Pancreas (tissue), 10 donors: ENCODE results near the gene TRIO. TPM values are rescaled to one million over a fixed set of nuclear protein-coding genes. Genes with fewer than 3 reads are reported as not detected.

Experiments
- ATAC-seq, 4 donors: fragments of 200-7000 bp; cut with Tn5 transposase; one replicate each; pipeline versions ENCODE4 v1.8.0 to v1.9.1; 2020; ENCODE audit warnings: mild to moderate bottlenecking in 4 of 4, moderate library complexity in 4 of 4
- DNase-seq, 6 donors: peaks; one replicate each; pipeline ENCODE4 v3.0.0-alpha.2; 2020
- FAIRE-seq: peaks from 2 replicates; lab custom pipeline; 2012; peaks lifted over from hg19 to GRCh38; lab: Jason Lieb, UNC
- H3K27ac ChIP-seq, 4 donors: fragments of 200-600 bp; sonication (generic); 1 replicate in 3 of 4; 2 replicates in 1 of 4; pipeline versions ENCODE4 v1.5.0 to v1.8.0; 2020
- H3K27me3 ChIP-seq, 4 donors: fragments of 200-600 bp; one replicate each; pipeline ENCODE4 v1.8.0; 2021
- H3K36me3 ChIP-seq, 3 donors: fragments of 200-600 bp; sonication (generic) in 1 of 3; one replicate each; pipeline versions ENCODE4 v1.5.0 to v1.8.0; 2020 to 2021
- H3K4me1 ChIP-seq, 3 donors: fragments of 200-600 bp; one replicate each; pipeline ENCODE4 v1.8.0; 2021
- H3K4me3 ChIP-seq, 4 donors: fragments of 200-600 bp; sonication (generic) in 2 of 4; one replicate each; pipeline versions ENCODE4 v1.5.0 to v1.8.0; 2020 to 2021
- H3K9me3 ChIP-seq, 4 donors: fragments of 200-600 bp; one replicate each; pipeline ENCODE4 v1.8.0; 2021
- WGBS, 2 donors: extraction: QIAGEN DNeasy Blood & Tissue Kit; methylation state at CpG; one replicate each; pipeline ENCODE4 v1.1.7; 2013; 5-methylcytosine and 5-hydroxymethylcytosine counted together
- intact Hi-C, 3 donors: fragments of 100-400 bp; cut with DNase I; formaldehyde crosslinking; loops; one replicate each; pipeline versions ENCODE4 v1.11.1 to v1.14.2; 2022
- polyA plus RNA-seq, 2 donors: library from polyadenylated mRNA; stranded (reverse); fragments of 200-250 nt; gene quantifications; one replicate each; pipeline ENCODE4 v1.2.3, GENCODE V29; 2013
- total RNA-seq, 6 donors: library from RNA; stranded (reverse); fragmentation: NEBNext Ultra II Directional in 4 of 6; extraction: Animal tissue kit (Norgen Biotek cat#: 25700) in 4 of 6; gene quantifications; one replicate each; pipeline versions ENCODE4 v1.2.1 to v1.2.4, GENCODE V29; 2021 to 2023
- TF ChIP-seq, protein P1 (sequence below), 4 donors: fragments of 200-600 bp; sonication (generic) in 3 of 4; IDR thresholded peaks; one replicate each; pipeline versions ENCODE4 v1.5.0 to v1.8.0; 2021; ENCODE audit warnings: antibody characterized with exemption in 4 of 4
- donor health status: healthy with polysubstance abuse.
- donor health status: DM: no; HTN: no; CAD: no; lungs with moderate emphysema.
- donor health status: DM: no; HTN: no; CAD: no.
- donor health status: control.
- donor health status: control.
- donor health status: Bipolar disorder and iron deficiency.
- donor health status: DM: yes; HTN: yes; CAD: no.
- donor health status: DM: no; HTN: no; CAD: no.
- donor health status: DM: no; HTN: no; CAD: no.
- donor health status: DM: yes; HTN: yes; CAD: no.

Gene TRIO
- total and polyA plus RNA-seq, 8 donors, result 27.3 to 82.5 (median 38.3) TPM

DNA sequence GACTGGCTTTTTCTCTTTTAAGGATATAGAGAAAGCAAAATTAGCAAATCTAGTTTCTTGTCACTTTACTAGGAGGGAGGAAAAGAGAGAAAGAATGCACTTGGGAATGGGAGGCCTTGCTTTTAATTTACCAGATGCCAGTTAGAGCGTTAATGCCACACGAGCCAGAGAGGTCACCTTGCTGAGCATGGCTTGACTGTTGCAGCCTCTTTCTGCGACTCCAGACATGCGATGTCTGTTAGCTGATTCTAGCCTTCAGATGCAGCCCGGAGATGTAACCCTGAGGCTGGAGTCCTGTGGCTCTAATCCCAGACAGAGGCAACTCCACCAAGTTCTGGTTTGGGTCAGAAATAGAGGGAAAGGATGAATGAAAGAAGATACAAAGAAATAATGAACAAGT lies 152.5 kb downstream of the TRIO start:
- DNase-seq (no peak), ATAC-seq (no peak), FAIRE-seq (no peak)
- no peaks in the 10 kb centered on the region for H3K4me1 ChIP-seq
- H3K9me3 ChIP-seq, result no peaks in the 10 kb centered on the region
- H3K4me3 ChIP-seq, result no peak overlapping the region
- intact Hi-C loops, result no loop called here
- TF ChIP-seq, protein P1, sequence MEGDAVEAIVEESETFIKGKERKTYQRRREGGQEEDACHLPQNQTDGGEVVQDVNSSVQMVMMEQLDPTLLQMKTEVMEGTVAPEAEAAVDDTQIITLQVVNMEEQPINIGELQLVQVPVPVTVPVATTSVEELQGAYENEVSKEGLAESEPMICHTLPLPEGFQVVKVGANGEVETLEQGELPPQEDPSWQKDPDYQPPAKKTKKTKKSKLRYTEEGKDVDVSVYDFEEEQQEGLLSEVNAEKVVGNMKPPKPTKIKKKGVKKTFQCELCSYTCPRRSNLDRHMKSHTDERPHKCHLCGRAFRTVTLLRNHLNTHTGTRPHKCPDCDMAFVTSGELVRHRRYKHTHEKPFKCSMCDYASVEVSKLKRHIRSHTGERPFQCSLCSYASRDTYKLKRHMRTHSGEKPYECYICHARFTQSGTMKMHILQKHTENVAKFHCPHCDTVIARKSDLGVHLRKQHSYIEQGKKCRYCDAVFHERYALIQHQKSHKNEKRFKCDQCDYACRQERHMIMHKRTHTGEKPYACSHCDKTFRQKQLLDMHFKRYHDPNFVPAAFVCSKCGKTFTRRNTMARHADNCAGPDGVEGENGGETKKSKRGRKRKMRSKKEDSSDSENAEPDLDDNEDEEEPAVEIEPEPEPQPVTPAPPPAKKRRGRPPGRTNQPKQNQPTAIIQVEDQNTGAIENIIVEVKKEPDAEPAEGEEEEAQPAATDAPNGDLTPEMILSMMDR (IDR thresholded peaks at IDR 0.05), result no peak
- H3K27me3 ChIP-seq, result no peaks in the 10 kb centered on the region
- no peaks in the 10 kb centered on the region for H3K36me3 ChIP-seq
- no peak overlapping the region for H3K27ac ChIP-seq
- 84 to 86% methylated on average over 5 of the region's 5 CpGs for WGBS, 2 donors

DNA sequence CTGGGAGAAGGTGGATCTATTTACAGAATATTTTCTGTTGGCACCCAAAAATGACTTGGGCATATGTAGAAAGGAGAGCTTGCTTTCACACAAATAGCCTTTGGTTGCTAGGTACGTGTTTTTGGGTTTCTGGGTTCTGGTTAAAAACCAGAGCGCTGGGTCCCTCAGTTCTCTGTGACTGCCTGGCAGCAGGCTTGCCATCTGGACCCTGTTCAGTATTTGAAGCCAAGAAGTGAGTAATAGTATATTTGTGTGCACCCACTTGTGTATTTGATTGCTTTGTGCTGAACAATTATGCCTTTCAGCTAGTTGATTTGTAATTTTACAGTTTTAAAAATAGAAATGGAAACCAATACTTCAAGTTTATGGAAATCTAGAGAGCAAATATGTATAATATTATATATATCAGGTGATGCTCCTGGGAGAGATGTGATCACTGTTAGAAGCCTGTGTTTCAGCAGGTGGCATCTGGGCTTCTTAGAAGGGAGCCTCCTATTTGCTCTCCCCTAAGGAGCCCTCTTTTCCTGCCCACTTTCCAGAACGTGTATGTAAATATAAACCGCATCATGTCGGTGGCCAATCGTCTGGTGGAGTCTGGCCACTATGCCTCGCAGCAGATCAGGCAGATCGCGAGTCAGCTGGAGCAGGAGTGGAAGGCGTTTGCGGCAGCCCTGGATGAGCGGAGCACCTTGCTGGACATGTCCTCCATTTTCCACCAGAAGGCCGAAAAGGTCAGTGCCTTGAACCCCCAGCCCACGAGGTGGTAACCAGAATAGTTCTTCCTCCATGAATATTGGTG lies 153.6 kb downstream of the TRIO start:
- Histone ChIP-seq H3K9me3 (no peaks in the 10 kb centered on the region), H3K4me3 (no peak overlapping the region), H3K36me3 (peaks cover 0 to 4% (median 0%) of the 10 kb centered on the region in 3 donors), H3K27me3 (no peaks in the 10 kb centered on the region), H3K4me1 (no peaks in the 10 kb centered on the region), H3K27ac (no peak overlapping the region)
- FAIRE-seq (no peak), ATAC-seq (peak in 3 of 4 donors; percentile 22 to 75 (median 75)), DNase-seq (no peak)
- TF ChIP-seq, protein P1 (IDR thresholded peaks at IDR 0.05), result no peak
- intact Hi-C loops, result no loop called here
- 87 to 91% methylated on average over 14 of the region's 14 CpGs for WGBS, 2 donors

DNA sequence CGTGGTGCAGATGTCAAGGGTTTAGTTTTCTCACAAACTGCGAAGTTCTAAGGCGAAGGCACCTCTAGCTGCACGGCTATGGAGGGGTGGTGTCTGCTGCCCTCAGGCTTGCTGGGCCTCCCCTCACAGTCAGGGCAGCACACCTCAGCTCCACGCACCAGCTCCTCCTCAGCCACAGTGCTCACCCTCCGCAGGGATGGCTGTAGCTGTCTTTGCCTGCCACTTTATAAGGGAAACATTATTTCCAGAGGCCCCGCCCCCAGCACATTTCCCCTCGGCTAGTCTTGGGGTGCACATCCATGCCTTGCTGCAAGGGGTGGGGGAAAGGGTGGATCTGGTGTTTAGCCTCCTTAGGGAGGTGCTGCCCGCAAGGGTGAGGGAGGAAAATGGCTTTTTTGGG lies 154.6 kb downstream of the TRIO start:
- intact Hi-C loops, result no loop called here

DNA sequence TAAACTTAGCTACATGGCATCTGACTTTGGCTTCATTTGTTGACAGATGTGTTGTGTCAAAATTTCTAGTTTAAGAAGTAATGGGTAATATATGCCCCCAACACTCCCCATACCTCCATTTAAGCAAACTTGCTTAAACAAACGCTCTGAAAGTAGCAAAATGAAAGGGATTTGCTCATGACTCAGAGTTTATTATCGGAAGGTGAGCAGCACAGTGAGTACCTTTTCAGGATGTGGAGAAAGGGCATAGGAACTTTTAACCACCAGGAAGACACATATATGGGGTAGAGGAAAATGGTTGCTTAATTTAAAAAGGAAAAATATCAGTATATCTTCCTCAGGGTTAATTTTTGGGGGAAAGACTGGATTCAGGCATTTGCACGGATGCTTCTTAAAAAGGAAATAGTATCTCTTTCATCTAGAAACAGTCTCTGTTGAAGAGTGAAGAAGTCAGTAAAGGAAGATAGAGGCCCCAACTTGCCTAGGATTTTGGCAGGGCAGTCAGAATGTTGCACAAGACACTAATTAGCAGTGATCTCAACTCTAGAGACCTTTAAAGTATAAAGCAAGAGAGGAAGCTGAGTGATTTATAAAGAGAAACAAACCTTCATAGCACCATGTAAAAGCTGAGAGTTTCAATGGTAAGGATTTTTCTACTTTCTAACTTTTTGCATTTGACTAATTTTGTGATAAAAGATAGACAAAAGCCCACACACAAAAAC lies 155.1 kb downstream of the TRIO start:
- no peak overlapping the region for H3K27ac ChIP-seq
- WGBS, 2 donors, result 84 to 90% methylated on average over 3 of the region's 3 CpGs
- DNase-seq, result no peak
- H3K36me3 ChIP-seq, result peaks cover 0 to 4% (median 0%) of the 10 kb centered on the region in 3 donors
- TF ChIP-seq, protein P1 (IDR thresholded peaks at IDR 0.05), result no peak
- no peaks in the 10 kb centered on the region for H3K9me3 ChIP-seq
- peak in 1 of 4 donors; percentile 43 for ATAC-seq
- intact Hi-C loops, result no loop called here
- H3K27me3 ChIP-seq, result no peaks in the 10 kb centered on the region
- H3K4me1 ChIP-seq, result no peaks in the 10 kb centered on the region
- FAIRE-seq, result no peak
- no peak overlapping the region for H3K4me3 ChIP-seq

More for the DNA sequence above, 154.6 kb downstream of the TRIO start:
- ATAC-seq (peak in 2 of 4 donors; percentile 8 to 12), DNase-seq (no peak), FAIRE-seq (no peak)
- Histone ChIP-seq H3K4me1 (no peaks in the 10 kb centered on the region), H3K4me3 (no peak overlapping the region), H3K27me3 (no peaks in the 10 kb centered on the region), H3K27ac (no peak overlapping the region), H3K36me3 (peaks cover 0 to 4% (median 0%) of the 10 kb centered on the region in 3 donors), H3K9me3 (no peaks in the 10 kb centered on the region)
- TF ChIP-seq, protein P1 (IDR thresholded peaks at IDR 0.05), result no peak
- WGBS, 2 donors, result 93 to 94% methylated on average over 9 of the region's 9 CpGs
